ENCODE measurements around the gene NOS2.
"Not testable (repeated sequence)": the region's sequence is repeated elsewhere in the genome, so short reads cannot be mapped to it uniquely, and the experiment has no call there.

NOS2 gene

GRCh38 chr17:27800522-27800921, at the start of gene NOS2:
TSS of gene NOS2 (minus strand) at chr17:27800529. CDS start at chr17:27798809, 1,720 bp downstream.
- Histone ChIP-seq H3K36me3 (ENCODE audit: insufficient read depth, low read length) (no peaks in the 10 kb centered on the region), H3K9me3 (ENCODE audit: control insufficient read depth, insufficient read depth, low read length) (no peaks in the 10 kb centered on the region), H3K9ac (ENCODE audit: low read depth, low read length) (no peak within 1 kb of the TSS), H3K4me1 (ENCODE audit: insufficient read depth, low read length) (no peaks in the 10 kb centered on the region)

- no peaks in the 10 kb centered on the region for H3K36me3 ChIP-seq (ENCODE audit: insufficient read depth, low read length)
- H3K4me1 ChIP-seq (ENCODE audit: insufficient read depth, low read length), result no peaks in the 10 kb centered on the region
- no peaks in the 10 kb centered on the region for H3K9me3 ChIP-seq (ENCODE audit: control insufficient read depth, insufficient read depth, low read length)
- no peak overlapping the region for H3K9ac ChIP-seq (ENCODE audit: low read depth, low read length)
These were observed 49.3 kb upstream of the NOS2 start for GRCh38 chr17:27849474-27850185.

- H3K9me3 ChIP-seq (ENCODE audit: control insufficient read depth, insufficient read depth, low read length), result no peaks in the 10 kb centered on the region
- no peaks in the 10 kb centered on the region for H3K36me3 ChIP-seq (ENCODE audit: insufficient read depth, low read length)
- H3K9ac ChIP-seq (ENCODE audit: low read depth, low read length), result no peak overlapping the region
- H3K4me1 ChIP-seq (ENCODE audit: insufficient read depth, low read length), result no peaks in the 10 kb centered on the region
These were observed 48.6 kb upstream of the NOS2 start for GRCh38 chr17:27848931-27849330.

- H3K9ac ChIP-seq (ENCODE audit: low read depth, low read length); H3K36me3 ChIP-seq (ENCODE audit: insufficient read depth, low read length); H3K4me1 ChIP-seq (ENCODE audit: insufficient read depth, low read length); H3K9me3 ChIP-seq (ENCODE audit: control insufficient read depth, insufficient read depth, low read length): not testable (repeated sequence)
These were observed 46.5 kb upstream of the NOS2 start for GRCh38 chr17:27846808-27847307.

DNA sequence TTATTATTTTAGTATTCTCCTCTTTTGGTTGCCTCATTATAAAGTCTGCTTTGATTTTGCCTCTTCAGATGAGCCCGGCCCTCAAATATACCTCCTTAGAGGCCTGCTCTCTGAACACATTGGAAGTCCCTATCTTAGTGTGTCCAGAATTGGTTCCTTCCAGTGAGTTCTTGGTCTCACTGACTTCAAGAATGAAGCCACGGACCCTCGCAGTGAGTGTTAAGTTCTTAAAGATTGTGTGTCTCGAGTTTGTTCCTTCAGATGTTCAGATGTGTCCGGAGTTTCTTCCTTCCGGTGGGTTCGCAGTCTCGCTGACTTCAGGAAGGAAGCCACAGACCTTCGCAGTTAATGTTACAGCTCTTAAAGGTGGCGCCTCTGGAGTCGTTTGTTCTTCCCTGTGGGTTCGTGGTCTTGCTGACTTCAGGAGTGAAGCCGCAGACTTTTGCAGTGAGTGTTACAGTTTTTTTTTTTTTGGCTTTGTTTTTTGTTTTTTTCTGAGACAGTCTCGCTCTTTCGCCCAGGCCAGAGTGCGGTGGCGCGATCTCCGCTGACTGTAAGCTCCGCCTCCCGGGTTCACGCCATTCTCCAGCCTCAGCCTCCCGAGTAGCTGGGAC, 45.8 kb upstream of the NOS2 start:
- no peak overlapping the region for H3K9ac ChIP-seq (ENCODE audit: low read depth, low read length)

GRCh38 chr17:27845264-27846041, 45.1 kb upstream of the NOS2 start:
- Histone ChIP-seq H3K9me3 (ENCODE audit: control insufficient read depth, insufficient read depth, low read length) (no peaks in the 10 kb centered on the region), H3K4me1 (ENCODE audit: insufficient read depth, low read length) (no peaks in the 10 kb centered on the region), H3K9ac (ENCODE audit: low read depth, low read length) (no peak overlapping the region), H3K36me3 (ENCODE audit: insufficient read depth, low read length) (no peaks in the 10 kb centered on the region)

More for the DNA sequence above, 45.8 kb upstream of the NOS2 start:
- Histone ChIP-seq H3K4me1 (ENCODE audit: insufficient read depth, low read length) (no peaks in the 10 kb centered on the region), H3K36me3 (ENCODE audit: insufficient read depth, low read length) (no peaks in the 10 kb centered on the region), H3K9me3 (ENCODE audit: control insufficient read depth, insufficient read depth, low read length) (no peaks in the 10 kb centered on the region)

DNA sequence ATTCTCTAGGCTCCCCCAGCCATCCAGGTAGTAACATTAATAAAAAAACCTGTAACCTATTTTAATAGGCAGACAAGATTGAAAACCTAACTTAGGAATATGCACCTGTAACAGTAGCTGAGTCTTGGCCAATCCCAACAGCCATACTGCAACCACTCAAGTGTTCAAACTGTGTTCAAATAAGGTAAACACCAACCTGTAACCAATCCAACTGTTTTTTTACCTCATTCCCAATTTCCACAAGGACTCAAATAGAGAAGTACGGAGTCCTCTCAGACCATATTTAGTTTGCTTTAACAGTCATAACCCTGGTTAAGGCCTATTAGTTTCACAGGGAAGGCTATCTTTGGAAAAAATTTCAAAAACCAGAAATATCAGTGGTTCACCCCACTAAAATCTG, 40.4 kb upstream of the NOS2 start:
- no peak overlapping the region for H3K9ac ChIP-seq (ENCODE audit: low read depth, low read length)
- H3K4me1 ChIP-seq (ENCODE audit: insufficient read depth, low read length), result no peaks in the 10 kb centered on the region
- no peaks in the 10 kb centered on the region for H3K36me3 ChIP-seq (ENCODE audit: insufficient read depth, low read length)
- no peaks in the 10 kb centered on the region for H3K9me3 ChIP-seq (ENCODE audit: control insufficient read depth, insufficient read depth, low read length)

DNA sequence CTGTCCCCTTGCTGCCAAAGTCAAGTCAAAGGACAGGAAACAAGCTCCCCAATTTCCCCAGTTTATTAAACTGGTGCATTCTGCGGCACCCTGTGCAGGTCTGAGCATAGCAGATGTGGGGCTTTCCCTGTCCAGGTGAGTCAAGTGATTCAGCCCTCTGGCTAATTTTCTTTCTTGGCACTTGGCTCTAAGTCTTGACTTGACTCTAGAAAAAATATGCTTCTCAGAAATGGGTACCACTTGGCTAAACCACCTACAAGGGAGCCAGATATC, 40.0 kb upstream of the NOS2 start:
- H3K9me3 ChIP-seq (ENCODE audit: control insufficient read depth, insufficient read depth, low read length); H3K9ac ChIP-seq (ENCODE audit: low read depth, low read length); H3K36me3 ChIP-seq (ENCODE audit: insufficient read depth, low read length); H3K4me1 ChIP-seq (ENCODE audit: insufficient read depth, low read length): not testable (repeated sequence)

- H3K9ac ChIP-seq (ENCODE audit: low read depth, low read length); H3K9me3 ChIP-seq (ENCODE audit: control insufficient read depth, insufficient read depth, low read length); H3K36me3 ChIP-seq (ENCODE audit: insufficient read depth, low read length); H3K4me1 ChIP-seq (ENCODE audit: insufficient read depth, low read length): not testable (repeated sequence)
These were observed 39.5 kb upstream of the NOS2 start for GRCh38 chr17:27839571-27840405.

DNA sequence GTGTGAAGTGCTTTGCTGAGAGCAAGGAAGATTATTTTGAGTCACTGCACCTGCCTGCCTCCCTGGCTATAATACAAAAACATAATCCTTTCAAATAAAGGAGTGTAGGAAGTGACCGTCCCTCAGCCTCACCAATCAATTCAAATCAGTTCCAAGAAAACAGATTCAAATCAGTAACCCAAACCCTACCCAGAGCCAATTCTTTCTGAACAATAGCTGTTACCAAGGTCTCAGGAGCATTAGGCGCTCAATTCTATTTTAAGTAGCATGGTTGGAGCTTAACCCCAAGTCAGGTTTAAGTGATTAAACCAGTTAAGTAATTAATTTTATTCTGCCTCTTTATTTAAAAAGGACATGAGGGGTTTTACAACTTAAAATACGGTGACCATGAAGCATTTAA, 38.3 kb upstream of the NOS2 start:
- not testable (repeated sequence) for H3K36me3 ChIP-seq (ENCODE audit: insufficient read depth, low read length); H3K9ac ChIP-seq (ENCODE audit: low read depth, low read length); H3K4me1 ChIP-seq (ENCODE audit: insufficient read depth, low read length); H3K9me3 ChIP-seq (ENCODE audit: control insufficient read depth, insufficient read depth, low read length)

GRCh38 chr17:27837769-27838168, 37.4 kb upstream of the NOS2 start:
- H3K9me3 ChIP-seq (ENCODE audit: control insufficient read depth, insufficient read depth, low read length); H3K4me1 ChIP-seq (ENCODE audit: insufficient read depth, low read length); H3K36me3 ChIP-seq (ENCODE audit: insufficient read depth, low read length); H3K9ac ChIP-seq (ENCODE audit: low read depth, low read length): not testable (repeated sequence)

DNA sequence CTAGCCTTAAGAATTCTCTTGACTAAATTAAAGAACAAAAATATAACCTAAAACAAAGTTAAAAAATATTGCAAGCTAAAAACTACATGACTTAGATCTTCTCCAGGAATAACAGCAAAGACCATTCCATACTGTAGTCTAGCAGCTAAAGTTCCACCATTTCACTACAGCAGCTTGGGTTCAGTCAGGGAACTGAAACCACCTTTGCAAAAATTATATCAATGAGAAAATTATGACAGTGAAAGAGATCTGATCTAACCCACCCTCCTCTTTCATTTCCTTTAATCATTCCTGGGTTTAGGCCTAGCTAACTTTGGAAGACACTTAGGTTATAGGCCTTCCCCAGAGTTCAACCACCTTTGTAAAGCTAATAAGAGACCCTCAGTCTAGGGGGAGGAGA, 36.3 kb upstream of the NOS2 start:
- Histone ChIP-seq H3K36me3 (ENCODE audit: insufficient read depth, low read length) (no peaks in the 10 kb centered on the region), H3K9me3 (ENCODE audit: control insufficient read depth, insufficient read depth, low read length) (no peaks in the 10 kb centered on the region), H3K9ac (ENCODE audit: low read depth, low read length) (no peak overlapping the region), H3K4me1 (ENCODE audit: insufficient read depth, low read length) (no peaks in the 10 kb centered on the region)

GRCh38 chr17:27834571-27834970, 34.2 kb upstream of the NOS2 start:
- no peak overlapping the region for H3K9ac ChIP-seq (ENCODE audit: low read depth, low read length)
- no peaks in the 10 kb centered on the region for H3K36me3 ChIP-seq (ENCODE audit: insufficient read depth, low read length)
- no peaks in the 10 kb centered on the region for H3K9me3 ChIP-seq (ENCODE audit: control insufficient read depth, insufficient read depth, low read length)
- no peaks in the 10 kb centered on the region for H3K4me1 ChIP-seq (ENCODE audit: insufficient read depth, low read length)

GRCh38 chr17:27832831-27833230, 32.5 kb upstream of the NOS2 start:
- no peaks in the 10 kb centered on the region for H3K9me3 ChIP-seq (ENCODE audit: control insufficient read depth, insufficient read depth, low read length)
- H3K4me1 ChIP-seq (ENCODE audit: insufficient read depth, low read length), result no peaks in the 10 kb centered on the region
- H3K36me3 ChIP-seq (ENCODE audit: insufficient read depth, low read length), result no peaks in the 10 kb centered on the region
- no peak overlapping the region for H3K9ac ChIP-seq (ENCODE audit: low read depth, low read length)
